Karpas-422 (cell line): ENCODE data around the gene KRTAP10-4. TPM values are rescaled to one million over a fixed set of nuclear protein-coding genes. Genes with fewer than 3 reads are reported as not detected.
"Not testable (repeated sequence)": the region's sequence is repeated elsewhere in the genome, so short reads cannot be mapped to it uniquely, and the experiment has no call there.

Experiments used
- DNase-seq: peaks from one replicate; pipeline ENCODE4 v3.0.0-alpha.2; 2015
- H2AFZ ChIP-seq: fragments of 200-600 bp; sonication (generic); 2 replicates; pipeline ENCODE4 v1.6.1; 2014; ENCODE audit warnings: antibody characterized with exemption, low read length, mixed read lengths
- H3K27ac ChIP-seq: fragments of 200-600 bp; sonication (generic); 2 replicates; pipeline ENCODE4 v1.5.1; 2014; ENCODE audit warnings: mild to moderate bottlenecking, low read length, moderate library complexity
- H3K27me3 ChIP-seq: fragments of 200-600 bp; sonication (generic); 2 replicates; pipeline ENCODE4 v1.6.1; 2014; ENCODE audit warnings: low read length, mixed read lengths
- H3K36me3 ChIP-seq: fragments of 200-600 bp; sonication (generic); 2 replicates; pipeline ENCODE4 v1.6.1; 2014; ENCODE audit warnings: low read length, mixed read lengths; ENCODE audit not compliant: insufficient read depth
- H3K4me1 ChIP-seq: fragments of 200-600 bp; sonication (generic); 2 replicates; pipeline ENCODE4 v1.6.1; 2014; ENCODE audit warnings: mild to moderate bottlenecking, low read length, mixed read lengths
- H3K4me2 ChIP-seq: fragments of 200-600 bp; sonication (generic); 2 replicates; pipeline ENCODE4 v1.6.1; 2014; ENCODE audit warnings: low read length, low read depth, mild to moderate bottlenecking; ENCODE audit not compliant: poor library complexity, severe bottlenecking
- H3K4me3 ChIP-seq: fragments of 200-600 bp; sonication (generic); 2 replicates; pipeline ENCODE4 v1.5.1; 2014; ENCODE audit warnings: mild to moderate bottlenecking, antibody characterized with exemption, low read length, mixed read lengths
- H3K79me2 ChIP-seq: fragments of 200-600 bp; sonication (generic); 2 replicates; pipeline ENCODE4 v1.6.1; 2014; ENCODE audit warnings: mild to moderate bottlenecking, low read length, mixed read lengths
- H3K9ac ChIP-seq: fragments of 200-600 bp; sonication (generic); 2 replicates; pipeline ENCODE4 v1.6.0; 2014; ENCODE audit warnings: low read length
- H3K9me2 ChIP-seq: fragments of 200-600 bp; sonication (generic), shearing (Covaris generic); replicated peaks from 2 replicates; pipeline ENCODE4 v1.6.0; 2014; ENCODE audit warnings: mild to moderate bottlenecking, low read length, moderate library complexity; ENCODE audit not compliant: insufficient read depth
- H3K9me3 ChIP-seq: fragments of 300-700, 200-600 bp; sonication (generic); 2 replicates; pipeline ENCODE4 v1.6.1; 2014; ENCODE audit warnings: low read length, mixed read lengths
- H4K20me1 ChIP-seq: fragments of 200-600 bp; sonication (generic); 2 replicates; pipeline ENCODE4 v1.6.1; 2014; ENCODE audit warnings: mild to moderate bottlenecking, antibody characterized with exemption, low read length, low read depth; ENCODE audit not compliant: insufficient read depth
- total RNA-seq: library from RNA; depleted of rRNA; stranded (reverse); fragments of >200 nt; shearing (Covaris generic); gene quantifications from 2 replicates; pipeline ENCODE4 v1.2.3, GENCODE V29; 2014; ENCODE audit warnings: low replicate concordance; rRNA removed

KRTAP10-4 gene, protein sequence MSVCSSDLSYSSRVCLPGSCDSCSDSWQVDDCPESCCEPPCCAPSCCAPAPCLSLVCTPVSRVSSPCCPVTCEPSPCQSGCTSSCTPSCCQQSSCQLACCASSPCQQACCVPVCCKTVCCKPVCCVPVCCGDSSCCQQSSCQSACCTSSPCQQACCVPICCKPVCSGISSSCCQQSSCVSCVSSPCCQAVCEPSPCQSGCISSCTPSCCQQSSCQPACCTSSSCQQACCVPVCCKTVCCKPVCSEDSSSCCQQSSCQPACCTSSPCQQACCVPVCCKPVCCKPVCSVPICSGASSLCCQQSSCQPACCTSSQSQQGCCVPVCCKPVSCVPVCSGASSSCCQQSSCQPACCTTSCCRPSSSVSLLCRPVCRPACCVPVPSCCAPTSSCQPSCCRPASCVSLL
- total RNA-seq, result not detected in 2 replicates

DNA sequence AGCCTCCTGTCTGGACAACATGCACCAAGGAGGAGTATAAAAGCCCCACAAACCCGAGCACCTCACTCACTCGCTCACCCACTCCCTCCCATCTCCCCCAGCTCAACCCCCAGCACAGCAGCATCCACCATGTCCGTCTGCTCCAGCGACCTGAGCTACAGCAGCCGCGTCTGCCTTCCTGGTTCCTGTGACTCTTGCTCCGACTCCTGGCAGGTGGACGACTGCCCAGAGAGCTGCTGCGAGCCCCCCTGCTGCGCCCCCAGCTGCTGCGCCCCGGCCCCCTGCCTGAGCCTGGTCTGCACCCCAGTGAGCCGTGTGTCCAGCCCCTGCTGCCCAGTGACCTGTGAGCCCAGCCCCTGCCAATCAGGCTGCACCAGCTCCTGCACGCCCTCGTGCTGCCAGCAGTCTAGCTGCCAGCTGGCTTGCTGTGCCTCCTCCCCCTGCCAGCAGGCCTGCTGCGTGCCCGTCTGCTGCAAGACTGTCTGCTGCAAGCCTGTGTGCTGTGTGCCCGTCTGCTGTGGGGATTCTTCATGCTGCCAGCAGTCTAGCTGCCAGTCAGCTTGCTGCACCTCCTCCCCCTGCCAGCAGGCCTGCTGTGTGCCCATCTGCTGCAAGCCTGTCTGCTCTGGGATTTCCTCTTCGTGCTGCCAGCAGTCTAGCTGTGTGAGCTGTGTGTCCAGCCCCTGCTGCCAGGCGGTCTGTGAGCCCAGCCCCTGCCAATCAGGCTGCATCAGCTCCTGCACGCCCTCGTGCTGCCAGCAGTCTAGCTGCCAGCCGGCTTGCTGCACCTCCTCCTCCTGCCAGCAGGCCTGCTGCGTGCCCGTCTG is at the start of gene KRTAP10-4:
TSS of gene KRTAP10-4 (plus strand) at position 100 of the 827 bp plus-strand sequence. CDS start at position 130, 30 bp downstream.
- H3K27ac ChIP-seq, DNase-seq, H3K9ac ChIP-seq, H3K9me3 ChIP-seq, H3K36me3 ChIP-seq, H3K4me2 ChIP-seq, H3K27me3 ChIP-seq, H3K79me2 ChIP-seq, H2AFZ ChIP-seq, H3K4me1 ChIP-seq, H3K4me3 ChIP-seq, H3K9me2 ChIP-seq, H4K20me1 ChIP-seq: not testable (repeated sequence)

DNA sequence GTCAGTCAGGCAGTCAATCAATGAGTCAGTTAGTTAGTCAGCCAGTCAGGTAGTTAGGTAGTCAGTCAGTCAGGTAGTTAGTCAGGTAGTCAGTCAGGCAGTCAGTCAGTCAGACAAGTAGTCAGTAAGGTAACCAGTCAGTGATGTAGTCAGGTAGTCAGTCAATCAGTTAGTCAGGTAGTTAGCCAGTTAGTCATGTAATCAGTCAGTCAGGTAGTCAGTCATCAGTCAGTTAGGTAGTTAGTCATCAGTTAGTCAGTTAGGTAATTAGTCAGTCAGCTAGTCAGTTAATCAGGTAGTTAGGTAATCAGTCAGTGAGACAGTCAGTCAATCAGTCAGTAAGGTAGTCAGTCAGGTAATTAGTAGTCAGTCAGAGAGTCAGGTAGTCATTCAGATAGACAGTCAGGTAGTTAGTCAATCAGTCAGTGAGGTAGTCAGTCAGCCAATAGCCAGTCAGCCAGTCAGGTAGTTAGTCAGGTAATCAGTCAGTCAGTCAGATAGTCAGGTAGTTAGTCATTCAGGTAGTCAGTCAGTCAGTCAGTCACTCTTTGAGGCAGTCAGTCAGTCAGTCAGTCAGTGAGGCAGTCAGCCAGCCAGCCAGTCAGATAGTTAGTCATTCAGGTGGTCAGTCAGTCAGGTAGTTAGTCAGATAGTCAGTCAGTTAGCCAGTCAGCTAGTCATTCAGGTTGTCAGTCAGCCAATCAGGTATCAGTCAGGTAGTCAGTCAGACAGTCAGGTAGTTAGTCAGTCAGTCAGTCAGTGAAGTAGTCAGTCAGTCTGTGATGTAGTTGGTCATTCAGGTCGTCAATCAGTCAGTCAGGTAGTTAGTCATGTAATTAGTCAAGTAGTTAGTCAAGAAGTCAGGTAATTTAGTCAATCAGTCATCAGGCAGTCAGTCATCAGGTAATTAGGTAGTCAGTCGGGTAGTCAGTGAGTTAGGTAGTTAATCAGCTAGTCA is 48.8 kb upstream of the KRTAP10-4 start:
- Histone ChIP-seq H4K20me1 (no peaks in the 10 kb centered on the region), H3K27ac (no peak overlapping the region), H3K27me3 (no peaks in the 10 kb centered on the region), H2AFZ (no peak overlapping the region), H3K4me3 (no peak overlapping the region), H3K9me3 (peaks cover 12% of the 10 kb centered on the region), H3K9me2 (no peaks in the 10 kb centered on the region), H3K79me2 (no peaks in the 10 kb centered on the region), H3K4me1 (no peaks in the 10 kb centered on the region), H3K4me2 (no peak overlapping the region), H3K9ac (no peak overlapping the region), H3K36me3 (no peaks in the 10 kb centered on the region)
- no peak for DNase-seq

DNA sequence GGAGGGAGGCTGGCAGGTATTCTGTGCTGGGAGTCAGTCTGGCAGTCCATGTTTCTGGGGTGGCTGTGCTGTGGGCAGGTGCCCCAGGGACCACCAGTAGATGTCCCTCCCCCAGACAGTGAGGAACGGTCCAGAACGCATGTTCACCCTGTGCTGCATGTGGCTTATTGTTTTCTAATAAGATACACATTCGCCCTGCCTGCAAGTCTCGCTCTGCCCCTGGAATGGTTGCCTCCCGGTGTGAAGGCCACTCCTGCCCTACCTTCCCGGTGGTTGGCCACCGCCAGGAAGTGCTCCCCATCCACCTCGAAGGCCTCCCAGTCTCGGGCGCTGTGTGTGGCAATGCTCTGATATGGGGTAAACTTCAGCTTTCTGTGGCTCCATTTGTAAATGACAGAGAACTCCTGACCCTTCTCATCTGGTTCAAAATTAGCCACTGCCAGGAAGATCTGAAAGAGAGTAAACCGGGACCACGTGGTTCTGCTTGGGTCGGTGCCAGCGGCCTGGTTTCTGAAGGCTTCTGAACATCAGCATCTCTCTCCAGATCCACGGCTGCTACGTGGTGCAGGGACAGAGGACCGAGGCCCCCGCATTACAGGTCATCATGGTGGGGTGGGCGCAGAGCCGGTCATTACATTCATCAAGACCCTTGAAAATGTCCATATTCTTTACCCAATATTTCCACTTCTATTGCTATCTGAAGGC is 48.0 kb upstream of the KRTAP10-4 start:
- H3K4me1 ChIP-seq, result no peaks in the 10 kb centered on the region
- no peaks in the 10 kb centered on the region for H3K79me2 ChIP-seq
- no peaks in the 10 kb centered on the region for H3K27me3 ChIP-seq
- no peak for DNase-seq
- H3K4me3 ChIP-seq, result no peak overlapping the region
- H2AFZ ChIP-seq, result no peak overlapping the region
- H3K9me2 ChIP-seq, result no peaks in the 10 kb centered on the region
- H3K9me3 ChIP-seq, result peaks cover 12% of the 10 kb centered on the region
- H3K27ac ChIP-seq, result no peak overlapping the region
- H4K20me1 ChIP-seq, result no peaks in the 10 kb centered on the region
- H3K9ac ChIP-seq, result no peak overlapping the region
- H3K36me3 ChIP-seq, result no peaks in the 10 kb centered on the region
- no peak overlapping the region for H3K4me2 ChIP-seq

DNA sequence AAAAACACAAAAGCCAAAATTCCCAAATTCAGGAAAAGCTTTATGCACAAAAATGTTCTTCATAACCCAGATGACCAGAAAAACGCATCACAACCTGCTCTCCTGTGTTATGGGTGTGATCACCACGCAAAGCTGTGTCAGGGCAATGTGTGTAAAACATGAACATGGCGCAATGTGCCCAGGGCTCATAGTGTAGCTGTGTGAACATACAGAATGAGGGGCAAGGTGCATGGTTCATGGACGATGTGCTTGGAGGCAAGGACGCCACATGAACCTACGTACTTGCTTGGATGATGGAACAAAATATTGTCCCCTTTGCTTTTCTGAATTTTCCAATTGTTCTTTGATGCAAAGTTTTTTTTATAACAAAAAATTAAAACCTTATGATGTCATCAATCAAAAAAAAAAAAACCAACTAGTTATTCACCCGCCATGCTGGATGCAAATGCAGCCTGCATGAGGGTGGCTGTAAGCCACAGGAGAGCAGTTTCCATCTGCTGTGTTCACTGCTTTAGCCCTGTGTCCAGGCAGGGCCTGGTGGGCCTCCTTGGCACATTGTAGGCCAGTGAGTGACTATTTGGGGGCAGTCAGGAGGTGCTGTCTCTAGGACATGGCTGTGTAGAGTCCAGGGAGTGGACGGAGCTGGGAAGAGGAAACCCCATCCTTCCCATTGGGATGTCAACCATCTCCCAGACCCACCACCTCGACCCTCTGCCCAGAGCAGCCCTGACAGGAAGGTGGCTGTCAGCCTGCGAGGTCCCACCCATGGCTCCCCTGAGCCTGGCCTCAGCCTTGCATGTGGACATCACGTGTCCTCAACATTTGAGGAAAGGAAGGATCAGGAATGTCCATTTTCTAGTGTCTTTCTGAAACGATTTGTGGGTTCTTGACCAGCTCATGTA is 47.2 kb upstream of the KRTAP10-4 start:
- H3K4me3 ChIP-seq, result no peak overlapping the region
- no peaks in the 10 kb centered on the region for H3K9me2 ChIP-seq
- no peak for DNase-seq
- no peak overlapping the region for H3K27ac ChIP-seq
- no peaks in the 10 kb centered on the region for H3K4me1 ChIP-seq
- no peak overlapping the region for H3K4me2 ChIP-seq
- H2AFZ ChIP-seq, result no peak overlapping the region
- H3K9ac ChIP-seq, result no peak overlapping the region
- no peaks in the 10 kb centered on the region for H3K27me3 ChIP-seq
- H3K9me3 ChIP-seq, result peaks cover 12% of the 10 kb centered on the region
- H3K36me3 ChIP-seq, result no peaks in the 10 kb centered on the region
- H3K79me2 ChIP-seq, result no peaks in the 10 kb centered on the region
- H4K20me1 ChIP-seq, result no peaks in the 10 kb centered on the region

DNA sequence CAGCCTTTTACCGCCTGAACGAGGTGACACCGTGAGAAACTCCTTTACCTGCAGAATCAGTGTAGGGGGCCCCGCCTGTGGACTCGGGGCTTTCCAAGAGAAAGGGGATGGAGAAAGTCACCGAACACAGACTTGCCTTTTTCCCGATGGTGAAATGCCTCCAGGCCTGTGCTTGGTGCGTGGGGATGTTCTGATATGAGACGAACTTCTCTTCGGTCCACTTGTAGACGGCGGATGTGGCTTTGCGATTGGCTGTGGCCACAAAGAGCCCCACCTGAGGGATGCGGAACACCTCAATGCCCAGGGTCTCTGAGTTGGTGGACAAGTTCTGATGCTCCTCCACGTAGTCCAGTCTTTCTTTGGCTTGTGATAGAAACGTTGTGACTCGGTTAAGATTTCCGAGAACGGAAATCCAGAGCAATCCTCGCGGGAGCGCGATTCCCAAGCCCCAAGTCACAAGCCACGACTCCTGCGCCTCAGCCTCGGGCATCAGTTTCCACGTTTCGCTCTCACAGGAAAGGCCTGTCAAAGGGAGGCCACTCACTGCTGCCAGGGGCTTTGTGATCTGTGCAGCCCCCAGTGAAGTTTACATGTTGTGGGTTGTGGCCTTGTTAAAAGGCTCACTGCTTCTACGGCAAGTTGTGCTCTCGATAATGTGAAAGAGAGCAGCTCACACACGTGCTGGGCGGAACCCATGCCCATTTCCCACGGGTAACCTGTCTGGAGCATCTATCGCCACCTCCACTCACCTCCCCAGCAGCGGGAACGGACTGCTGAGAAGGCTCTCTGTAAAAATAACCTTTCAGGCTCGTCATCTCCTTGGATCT is 46.2 kb upstream of the KRTAP10-4 start:
- Histone ChIP-seq H3K9me2 (no peaks in the 10 kb centered on the region), H3K4me1 (no peaks in the 10 kb centered on the region), H4K20me1 (no peaks in the 10 kb centered on the region), H2AFZ (no peak overlapping the region), H3K79me2 (no peaks in the 10 kb centered on the region), H3K27ac (no peak overlapping the region), H3K9ac (no peak overlapping the region), H3K4me2 (no peak overlapping the region), H3K27me3 (no peaks in the 10 kb centered on the region), H3K36me3 (no peaks in the 10 kb centered on the region), H3K9me3 (peaks cover 12% of the 10 kb centered on the region), H3K4me3 (no peak overlapping the region)
- DNase-seq, result no peak

DNA sequence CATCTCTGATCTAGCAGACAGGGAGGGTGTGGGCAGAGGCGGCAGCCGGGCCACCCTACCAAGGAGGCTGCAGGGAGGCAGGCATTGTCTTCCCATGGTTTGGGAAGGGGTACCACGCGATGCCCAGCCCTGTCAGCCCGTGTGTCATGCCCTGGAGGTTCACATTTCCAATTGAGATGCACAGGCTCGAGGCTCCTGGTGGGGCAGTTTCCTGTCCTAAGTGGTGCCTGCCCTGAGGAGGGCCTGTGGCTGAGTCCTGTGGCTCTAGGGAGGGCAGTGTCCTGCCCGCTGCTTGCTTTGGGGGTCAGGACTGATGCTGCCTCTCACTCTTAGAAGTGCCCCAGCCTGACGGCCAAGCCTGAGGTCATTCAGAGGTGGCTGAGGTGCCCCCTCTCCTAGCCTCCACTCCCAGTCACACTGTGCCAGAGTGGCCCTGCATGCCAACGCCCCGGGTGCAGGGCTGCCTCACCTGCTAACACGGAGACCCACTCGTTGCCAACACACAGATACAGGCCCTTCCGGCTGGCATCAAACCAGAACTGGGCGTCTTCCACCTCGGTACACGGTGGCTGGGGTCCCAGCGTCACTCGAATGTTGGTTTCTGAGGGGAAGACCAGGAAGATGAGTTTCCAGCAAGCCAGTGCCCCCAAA is 45.4 kb upstream of the KRTAP10-4 start:
- Histone ChIP-seq H3K79me2 (no peaks in the 10 kb centered on the region), H3K27ac (no peak overlapping the region), H3K9me3 (peaks cover 12% of the 10 kb centered on the region), H3K36me3 (no peaks in the 10 kb centered on the region), H3K4me3 (no peak overlapping the region), H3K4me1 (no peaks in the 10 kb centered on the region), H3K9ac (no peak overlapping the region), H4K20me1 (no peaks in the 10 kb centered on the region), H3K4me2 (no peak overlapping the region), H3K9me2 (no peaks in the 10 kb centered on the region), H2AFZ (no peak overlapping the region), H3K27me3 (no peaks in the 10 kb centered on the region)
- no peak for DNase-seq
